ENCODE data around the gene RASD2. TPM values are rescaled to one million over a fixed set of nuclear protein-coding genes. Genes with fewer than 3 reads are reported as not detected.

RASD2 gene
- total RNA-seq, 1 donor = 0.09 TPM

DNA sequence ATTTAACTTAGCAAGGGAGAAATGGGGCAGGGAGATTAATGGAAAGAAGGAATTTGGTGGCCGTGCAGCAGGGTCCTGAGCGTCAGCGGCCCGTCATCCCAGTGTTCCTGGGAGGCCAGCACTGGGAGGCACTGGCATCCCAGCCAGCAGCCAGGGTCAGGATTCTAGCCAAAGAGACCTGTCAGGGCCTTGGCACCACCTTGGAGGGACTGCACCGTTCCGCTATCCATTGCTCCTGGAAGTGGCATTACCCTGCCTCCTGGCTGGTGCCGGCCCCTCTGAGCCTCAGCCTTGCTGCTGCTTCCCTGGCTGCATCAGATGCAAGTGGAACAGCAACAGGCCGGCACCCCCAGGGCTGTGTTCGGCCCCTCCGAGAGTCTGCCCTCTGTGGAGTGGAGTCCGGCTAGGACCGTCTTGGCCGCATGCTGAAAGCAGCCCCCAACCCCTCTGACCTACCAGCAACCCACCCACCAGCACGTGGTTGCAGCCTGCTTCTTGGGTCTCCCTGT, 30.1 kb downstream of the RASD2 start:
- TF ChIP-seq, protein P1, sequence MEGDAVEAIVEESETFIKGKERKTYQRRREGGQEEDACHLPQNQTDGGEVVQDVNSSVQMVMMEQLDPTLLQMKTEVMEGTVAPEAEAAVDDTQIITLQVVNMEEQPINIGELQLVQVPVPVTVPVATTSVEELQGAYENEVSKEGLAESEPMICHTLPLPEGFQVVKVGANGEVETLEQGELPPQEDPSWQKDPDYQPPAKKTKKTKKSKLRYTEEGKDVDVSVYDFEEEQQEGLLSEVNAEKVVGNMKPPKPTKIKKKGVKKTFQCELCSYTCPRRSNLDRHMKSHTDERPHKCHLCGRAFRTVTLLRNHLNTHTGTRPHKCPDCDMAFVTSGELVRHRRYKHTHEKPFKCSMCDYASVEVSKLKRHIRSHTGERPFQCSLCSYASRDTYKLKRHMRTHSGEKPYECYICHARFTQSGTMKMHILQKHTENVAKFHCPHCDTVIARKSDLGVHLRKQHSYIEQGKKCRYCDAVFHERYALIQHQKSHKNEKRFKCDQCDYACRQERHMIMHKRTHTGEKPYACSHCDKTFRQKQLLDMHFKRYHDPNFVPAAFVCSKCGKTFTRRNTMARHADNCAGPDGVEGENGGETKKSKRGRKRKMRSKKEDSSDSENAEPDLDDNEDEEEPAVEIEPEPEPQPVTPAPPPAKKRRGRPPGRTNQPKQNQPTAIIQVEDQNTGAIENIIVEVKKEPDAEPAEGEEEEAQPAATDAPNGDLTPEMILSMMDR (IDR thresholded peaks at IDR 0.05; ENCODE audit: insufficient read depth, low read length) = no peak
- DNase-seq (ENCODE audit: low read depth) = no peak
- H3K4me3 ChIP-seq (ENCODE audit: low read depth, low read length) = no peak overlapping the region

DNA sequence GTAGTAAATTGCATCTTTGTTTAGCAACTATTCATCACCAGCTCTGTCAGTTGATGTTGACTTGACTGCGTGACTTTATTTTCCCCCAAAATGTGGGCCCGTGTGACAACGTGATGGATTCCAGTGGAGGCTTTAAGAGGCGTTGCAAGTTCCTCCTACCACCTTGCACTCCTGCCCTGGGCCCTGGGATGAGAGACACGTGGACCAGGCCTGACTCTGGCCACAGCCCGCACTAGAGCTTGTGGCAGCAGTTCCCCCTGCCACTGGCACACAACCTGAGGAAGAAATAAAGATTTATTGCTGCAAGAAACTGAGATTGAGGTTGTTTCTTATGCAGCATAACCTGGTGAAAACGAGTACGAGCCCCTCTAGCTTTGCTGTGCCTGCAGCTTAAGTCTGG, 31.9 kb downstream of the RASD2 start:
- TF ChIP-seq, protein P1 (IDR thresholded peaks at IDR 0.05; ENCODE audit: insufficient read depth, low read length) = no peak
- no peak for DNase-seq (ENCODE audit: low read depth)
- no peak overlapping the region for H3K4me3 ChIP-seq (ENCODE audit: low read depth, low read length)

DNA sequence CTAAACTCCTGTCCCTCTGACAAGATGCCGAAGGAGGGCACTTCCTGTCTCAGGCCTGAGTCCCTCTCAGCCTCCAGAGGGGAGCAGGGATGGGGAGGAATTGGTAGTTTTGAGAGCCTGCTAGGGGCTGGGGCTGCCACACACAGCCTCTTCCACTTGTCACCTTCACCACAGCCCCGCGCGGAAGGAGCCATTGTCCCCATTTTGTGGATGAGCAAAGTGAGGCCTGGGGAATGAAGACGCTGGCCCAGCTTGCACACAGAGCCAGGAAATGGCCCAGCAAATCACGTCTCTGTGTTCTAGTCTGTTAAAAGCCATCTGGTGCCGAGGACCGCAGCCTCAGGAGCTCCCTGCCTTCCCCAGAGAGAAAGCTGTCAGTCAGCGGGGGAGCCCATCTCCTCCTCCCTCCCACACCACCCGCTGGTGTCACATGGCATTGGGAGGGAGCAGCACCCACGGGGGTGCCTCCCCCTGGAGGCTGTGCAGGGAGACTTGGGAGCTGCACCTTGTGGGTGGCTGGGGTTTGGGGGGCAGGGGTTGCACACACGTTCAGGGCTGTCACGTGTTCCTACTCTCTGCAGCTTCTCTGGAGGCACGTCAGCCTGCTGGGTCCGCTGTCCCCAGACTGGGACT, 34.6 kb downstream of the RASD2 start:
- TF ChIP-seq, protein P1 (IDR thresholded peaks at IDR 0.05; ENCODE audit: insufficient read depth, low read length) = no peak
- H3K4me3 ChIP-seq (ENCODE audit: low read depth, low read length) = no peak overlapping the region
- DNase-seq (ENCODE audit: low read depth) = no peak

DNA sequence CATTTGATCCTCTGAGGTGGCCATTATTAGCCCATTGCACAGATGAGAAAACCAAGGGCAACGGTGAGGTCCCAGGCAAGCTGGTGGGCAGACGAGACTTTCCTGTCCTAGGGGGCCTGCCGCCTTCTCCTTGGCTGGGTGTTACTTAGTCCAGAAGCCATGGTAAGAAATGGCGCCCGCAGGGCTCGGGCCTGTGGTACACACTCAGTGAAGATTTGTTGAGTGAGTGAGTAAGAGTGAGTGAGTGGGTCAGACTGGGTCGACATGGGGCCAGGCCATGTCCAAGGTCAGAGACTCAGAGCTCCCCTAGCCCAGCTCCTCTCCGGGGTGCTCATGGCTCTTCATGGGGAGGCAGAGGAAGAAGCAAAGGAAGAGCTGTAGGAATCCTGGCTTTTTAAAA, 36.0 kb downstream of the RASD2 start:
- no peak for DNase-seq (ENCODE audit: low read depth)
- TF ChIP-seq, protein P1 (IDR thresholded peaks at IDR 0.05; ENCODE audit: insufficient read depth, low read length) = no peak
- no peak overlapping the region for H3K4me3 ChIP-seq (ENCODE audit: low read depth, low read length)

DNA sequence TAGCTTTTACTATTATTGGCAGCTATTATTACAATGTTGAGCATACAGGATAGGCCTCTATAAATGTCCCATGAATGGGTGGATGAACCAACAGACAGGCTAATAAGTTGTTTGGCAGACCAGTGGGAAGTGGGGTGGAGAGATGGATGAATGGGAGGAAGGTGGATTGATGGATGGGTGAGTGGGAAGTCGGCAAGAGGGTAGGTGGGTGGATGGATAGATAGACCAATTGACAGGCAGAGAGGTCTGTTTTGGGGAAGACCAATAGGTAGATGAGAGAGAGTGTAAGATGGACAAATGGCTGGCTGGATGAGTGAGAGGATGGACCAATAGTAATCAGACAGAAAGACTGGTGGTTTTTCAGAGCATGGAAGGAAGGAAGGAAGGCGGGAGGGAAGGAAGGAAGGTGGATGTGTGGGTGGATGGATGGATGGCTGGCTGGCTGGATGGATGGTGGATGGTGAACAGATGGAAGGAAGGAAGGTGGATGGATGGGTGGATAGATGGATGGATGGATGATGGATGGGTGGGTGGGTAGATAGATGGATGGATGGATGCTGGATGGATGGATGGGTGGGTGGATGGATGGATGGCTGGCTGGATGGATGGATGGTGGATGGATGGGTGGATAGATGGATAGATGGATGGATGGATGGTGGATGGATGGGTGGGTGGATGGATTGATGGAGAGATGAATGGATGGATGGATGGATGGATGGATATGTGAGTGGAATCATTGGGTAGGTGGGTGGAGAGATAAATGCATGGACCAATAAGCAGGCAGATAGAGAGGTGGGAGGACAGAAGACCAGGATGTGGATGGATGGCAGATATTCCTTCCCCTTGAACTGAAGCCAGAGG, 37.4 kb downstream of the RASD2 start:
- no peak for DNase-seq (ENCODE audit: low read depth)
- TF ChIP-seq, protein P1 (IDR thresholded peaks at IDR 0.05; ENCODE audit: insufficient read depth, low read length) = no peak
- no peak overlapping the region for H3K4me3 ChIP-seq (ENCODE audit: low read depth, low read length)

DNA sequence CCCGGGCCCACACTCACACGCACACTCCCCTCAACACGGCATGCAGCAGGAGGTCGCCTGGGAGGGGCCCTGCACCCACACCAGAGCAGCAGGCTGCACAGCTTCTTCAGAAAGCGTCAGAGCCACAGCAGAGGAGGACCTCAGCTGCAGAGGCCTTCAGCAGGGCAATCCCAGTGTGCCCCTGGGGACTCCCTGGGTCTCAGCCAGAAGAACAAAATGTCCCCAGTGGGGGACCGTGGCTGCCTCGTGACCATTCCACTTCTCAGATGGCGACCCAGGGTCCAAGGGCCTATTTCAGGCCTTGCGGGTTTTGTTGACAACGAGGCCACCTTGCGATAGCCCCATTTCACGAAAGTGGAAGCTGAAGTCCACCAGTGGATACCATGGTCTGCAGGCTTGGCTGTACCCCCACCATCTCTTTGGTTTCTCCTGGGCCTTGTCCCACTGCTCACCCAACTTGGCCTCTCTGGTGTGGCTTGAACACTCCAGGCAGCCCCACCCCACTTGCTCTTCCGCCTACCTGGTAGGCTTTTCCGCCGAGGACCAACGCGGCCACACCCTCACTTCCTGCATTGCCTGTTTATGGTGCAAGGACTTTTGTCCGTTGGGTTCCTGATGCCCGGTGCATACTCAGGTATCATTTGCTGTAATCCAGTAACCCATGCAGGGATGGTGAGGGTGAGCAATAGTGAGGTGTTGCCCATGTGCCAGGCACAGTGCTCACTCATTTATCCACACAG, 38.4 kb downstream of the RASD2 start:
- DNase-seq (ENCODE audit: low read depth) = no peak
- H3K4me3 ChIP-seq (ENCODE audit: low read depth, low read length) = no peak overlapping the region
- TF ChIP-seq, protein P1 (IDR thresholded peaks at IDR 0.05; ENCODE audit: insufficient read depth, low read length) = no peak

Measured in fibroblast of the aortic adventitia (primary cell).